ENCODE results near the gene ACAD9.
A peak's percentile ranks its signal among the peaks of the same experiment; 100 is the strongest.
"Not testable (repeated sequence)": the region's sequence is repeated elsewhere in the genome, so short reads cannot be mapped to it uniquely, and the experiment has no call there.

Gene ACAD9

DNA sequence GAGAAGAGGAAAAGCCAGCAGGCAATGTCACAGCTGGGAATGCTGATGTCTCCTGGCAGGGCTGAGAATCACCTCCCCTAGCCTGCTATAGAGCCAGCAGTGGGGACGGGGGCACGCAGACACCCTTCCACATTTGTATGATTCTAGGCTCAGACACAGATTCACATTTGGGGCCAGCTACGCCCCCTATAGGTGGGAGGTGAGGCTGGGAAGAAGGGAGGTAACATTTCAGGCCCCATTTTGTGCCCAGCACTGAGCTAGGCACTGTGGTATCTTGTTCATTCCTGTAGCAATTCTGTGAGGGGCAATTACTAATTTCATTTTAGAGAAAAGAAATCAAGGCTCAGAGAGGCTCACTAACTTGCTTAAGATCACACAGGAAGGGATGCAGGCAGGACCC is 15.9 kb upstream of the ACAD9 start:
- no peak for DNase-seq

DNA sequence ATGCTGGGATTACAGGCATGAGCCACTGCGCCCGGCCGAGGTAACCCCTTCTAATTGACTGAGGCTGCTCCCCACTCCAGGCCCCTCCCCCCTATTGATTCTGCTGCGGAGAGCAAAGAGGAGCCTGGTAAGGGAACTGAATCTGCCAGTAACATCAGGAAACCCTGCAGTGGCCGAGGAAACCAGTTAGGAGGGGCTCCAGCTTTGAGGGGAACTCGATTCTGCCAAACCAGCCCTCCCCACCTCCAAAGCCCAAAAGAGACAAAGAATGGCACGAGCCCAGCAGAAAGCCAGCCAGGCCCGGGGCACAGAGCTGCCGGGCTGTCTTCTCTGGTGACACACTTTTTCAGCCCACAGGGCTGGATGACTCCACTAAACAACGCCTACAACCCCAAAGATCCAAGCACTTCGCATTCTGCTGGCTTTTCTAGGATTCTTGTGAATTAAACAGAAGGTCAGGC is 15.0 kb upstream of the ACAD9 start:
- DNase-seq: no peak

DNA sequence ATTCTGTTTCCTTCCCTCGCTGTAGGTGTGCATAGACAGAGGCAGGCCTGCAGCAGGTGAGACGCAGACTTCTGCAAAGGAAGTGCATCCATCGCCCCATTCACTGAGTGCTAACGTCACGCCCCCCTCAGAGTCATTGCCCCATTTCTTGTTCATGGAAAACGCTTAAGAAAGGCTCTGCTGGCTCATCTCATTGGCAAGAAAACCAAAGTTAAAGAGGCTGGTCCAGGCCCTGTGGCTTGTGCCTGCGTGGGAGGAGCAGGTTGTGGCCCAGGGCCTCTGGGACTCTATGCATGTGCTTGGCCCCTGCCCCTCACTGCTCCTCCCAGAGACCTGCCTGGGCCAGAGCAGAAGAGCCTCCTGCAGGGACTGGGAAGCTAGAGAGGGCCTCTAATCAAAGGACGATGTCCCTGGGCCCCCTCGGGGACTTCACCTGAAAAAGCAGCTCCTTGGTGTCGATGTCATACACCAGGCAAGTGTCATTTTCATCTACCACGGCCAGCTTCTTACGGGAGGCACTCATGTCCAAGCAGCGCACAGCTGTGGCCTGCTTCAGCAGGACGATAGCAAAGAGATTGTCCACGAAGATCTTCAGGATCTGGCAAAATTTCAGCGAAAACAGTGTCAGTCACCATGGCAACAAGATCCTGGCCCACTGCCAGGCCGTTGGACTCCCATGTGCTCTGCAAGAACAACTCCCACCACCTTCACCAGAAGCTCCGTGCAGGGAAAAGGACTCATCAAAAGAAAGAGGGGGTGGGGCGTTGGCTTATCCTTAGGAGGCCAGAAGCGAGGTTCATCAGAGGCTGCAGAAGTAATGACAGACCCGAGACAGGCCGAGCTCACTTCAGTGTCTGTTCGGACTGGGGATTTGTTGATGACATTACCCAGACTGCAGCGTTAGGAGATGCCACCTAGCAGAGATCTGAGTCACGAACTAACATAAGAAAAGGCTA is 14.3 kb upstream of the ACAD9 start:
- DNase-seq: not testable (repeated sequence)

DNA sequence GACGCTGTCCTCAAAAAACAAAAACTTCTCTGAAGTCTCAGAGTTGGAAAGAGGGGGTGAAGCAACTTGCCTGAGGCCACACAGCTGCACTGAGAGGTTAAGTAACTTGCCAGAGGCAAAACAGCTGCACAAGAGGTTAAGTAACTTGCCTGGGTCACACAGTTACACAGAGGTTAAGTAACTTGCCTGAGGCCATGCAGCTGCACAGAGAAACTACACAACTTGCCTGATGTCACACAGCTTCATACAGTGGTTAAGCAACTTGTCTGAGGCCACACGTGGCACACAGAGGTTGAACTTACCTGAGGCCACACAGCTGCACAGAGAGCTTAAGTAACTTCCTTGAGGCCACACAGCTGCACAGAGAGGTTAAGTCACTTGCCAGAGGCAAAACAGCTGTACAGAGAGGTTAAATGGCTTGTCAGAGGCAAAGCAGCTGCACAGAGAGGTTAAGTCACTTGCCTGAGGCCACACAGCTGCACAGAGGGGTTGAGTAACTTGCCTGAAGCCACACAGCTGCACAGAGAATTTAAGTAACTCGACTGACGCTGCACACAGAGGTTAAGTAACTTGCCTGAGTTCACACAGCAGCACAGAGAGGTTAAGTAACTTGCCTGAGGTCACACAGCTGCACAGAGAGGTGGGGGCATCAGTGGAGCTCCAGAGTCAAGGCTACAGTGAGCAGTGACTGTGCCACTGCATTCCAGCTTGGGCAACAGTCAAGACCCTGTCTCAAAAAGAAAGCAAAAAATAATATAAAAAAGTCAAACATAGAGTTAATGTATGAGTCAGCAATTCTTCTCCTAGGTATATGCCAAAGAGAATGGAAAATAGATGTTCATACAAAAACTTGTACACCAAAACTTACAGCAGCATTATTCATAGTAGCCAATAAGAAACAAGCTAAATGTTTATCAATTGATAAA is 12.0 kb upstream of the ACAD9 start:
- DNase-seq: no peak

DNA sequence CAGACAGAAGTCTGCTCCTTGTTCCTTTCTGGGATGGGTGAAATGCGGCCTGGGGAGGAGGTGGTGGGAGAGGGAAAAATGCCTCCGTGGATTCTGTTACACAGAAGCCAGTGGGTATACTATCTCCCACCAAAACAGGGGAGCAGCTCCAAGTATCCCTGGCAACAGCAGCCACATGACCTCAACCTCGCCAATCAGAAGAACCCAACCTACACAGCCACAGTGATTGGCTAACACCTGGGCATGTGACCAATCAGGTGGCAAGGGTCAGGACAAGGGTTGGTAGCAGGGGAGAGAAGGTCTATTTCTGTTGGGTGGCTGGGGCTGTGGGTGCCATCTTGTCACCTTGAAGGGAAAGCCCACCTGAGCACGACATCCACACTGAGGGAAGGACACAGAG is 9.1 kb upstream of the ACAD9 start:
- DNase-seq: no peak

DNA sequence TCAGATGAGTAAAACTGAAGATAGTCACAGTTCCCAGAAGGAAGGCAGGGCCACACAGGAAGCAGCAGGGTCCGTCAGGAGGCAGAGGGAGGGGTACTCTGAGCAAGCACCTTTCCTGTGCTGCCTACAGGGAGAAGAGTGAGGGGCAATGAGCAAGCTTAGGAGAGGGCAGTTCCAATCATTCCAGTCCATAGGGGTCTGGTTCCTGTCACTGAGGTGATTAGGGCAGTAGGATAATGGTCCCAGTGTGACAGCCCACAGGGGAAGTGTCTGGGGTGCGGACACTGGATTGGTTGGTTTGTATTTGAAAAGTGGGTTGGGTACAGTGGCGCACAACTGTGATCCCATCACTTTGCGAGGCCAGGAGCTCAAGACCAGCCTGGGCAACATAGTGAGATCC is 7.1 kb upstream of the ACAD9 start:
- DNase-seq: no peak

DNA sequence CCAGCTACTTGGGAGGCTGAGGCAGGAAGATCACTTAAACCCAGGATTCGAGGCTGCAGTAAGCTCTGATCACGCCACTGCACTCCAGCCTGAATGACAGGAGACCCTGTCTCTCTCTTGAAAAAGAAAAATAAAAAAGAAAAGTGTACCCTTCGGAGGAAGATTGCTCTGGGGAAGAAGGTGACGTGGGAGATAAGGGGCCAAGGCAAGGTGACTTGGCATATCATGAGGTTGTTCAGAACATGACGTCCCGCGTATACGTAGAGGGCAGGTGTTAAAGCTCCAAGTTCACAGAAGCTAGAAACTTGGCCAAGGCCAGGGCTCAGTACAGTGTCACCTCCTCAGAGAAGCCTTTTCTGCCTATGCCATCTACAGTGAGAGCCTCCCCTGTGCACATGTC is 6.7 kb upstream of the ACAD9 start:
- DNase-seq: no peak

DNA sequence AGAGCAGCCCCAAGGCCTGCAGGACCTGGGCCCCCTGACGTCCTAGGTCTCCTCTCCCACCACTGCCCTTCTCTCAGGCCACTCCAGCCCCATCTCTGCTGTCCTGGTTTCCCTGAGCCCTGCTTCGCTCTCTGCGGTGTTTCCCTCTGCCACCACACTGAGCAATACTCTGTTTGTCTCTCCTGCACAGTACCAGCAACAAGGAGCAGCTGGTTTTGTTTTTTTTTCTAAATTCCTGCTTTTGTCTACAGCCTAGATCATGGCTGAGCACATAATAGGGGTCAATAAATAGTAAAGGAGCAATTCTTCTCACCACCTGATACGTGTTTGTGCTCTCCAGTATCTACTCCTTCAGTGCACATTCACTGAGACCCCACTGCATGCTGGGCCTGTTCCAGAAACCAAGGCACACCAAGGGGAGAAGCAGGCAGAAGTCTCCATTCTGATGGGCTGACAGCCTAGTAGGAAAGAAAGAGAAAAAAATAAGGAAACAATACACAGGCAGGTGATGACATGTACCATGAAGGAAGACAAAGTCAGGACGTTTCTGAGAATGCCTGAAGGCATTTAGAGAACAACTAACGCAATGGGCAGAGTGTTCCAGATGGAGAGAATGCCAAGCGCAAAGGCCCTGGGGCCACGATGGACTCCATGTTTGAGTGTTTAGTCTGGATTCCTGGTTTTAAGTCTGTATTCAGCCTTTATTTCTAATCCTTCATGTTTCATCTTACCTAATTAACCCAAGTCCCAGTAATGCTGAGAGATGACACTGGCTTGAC is 6.0 kb upstream of the ACAD9 start:
- DNase-seq: no peak

DNA sequence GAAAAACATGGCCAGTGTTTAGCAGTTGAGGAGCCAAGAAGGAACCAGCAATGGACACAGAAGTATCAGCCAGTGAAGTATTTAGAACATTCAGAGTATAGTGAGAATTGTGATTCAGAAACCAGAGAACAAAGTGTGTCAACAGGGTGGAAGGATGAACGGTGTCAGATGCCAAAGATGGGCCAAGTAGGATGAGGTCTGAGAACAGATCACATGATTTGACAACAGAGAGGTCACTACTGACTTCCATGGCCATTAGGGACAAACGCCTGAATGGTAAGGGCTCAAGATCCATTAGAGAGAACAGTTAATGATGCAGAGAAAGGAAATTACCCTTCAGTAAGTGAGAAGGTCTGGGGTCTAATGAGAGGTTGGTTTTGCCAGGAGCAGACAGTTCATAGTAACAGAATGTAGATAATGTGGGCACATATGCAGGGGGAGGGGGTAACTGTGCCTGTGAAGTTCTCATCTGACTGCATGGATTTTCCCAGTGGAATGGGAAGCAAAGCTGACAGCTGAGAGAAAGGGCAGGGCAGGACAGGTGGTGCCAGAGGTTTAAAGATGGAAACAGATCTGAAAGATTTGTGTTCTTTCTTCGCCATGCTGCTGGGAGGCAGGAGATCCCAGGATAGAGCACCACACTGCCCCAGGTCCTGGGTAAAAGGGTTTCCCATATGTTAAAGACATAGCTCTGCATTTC is 4.8 kb upstream of the ACAD9 start:
- DNase-seq: no peak

DNA sequence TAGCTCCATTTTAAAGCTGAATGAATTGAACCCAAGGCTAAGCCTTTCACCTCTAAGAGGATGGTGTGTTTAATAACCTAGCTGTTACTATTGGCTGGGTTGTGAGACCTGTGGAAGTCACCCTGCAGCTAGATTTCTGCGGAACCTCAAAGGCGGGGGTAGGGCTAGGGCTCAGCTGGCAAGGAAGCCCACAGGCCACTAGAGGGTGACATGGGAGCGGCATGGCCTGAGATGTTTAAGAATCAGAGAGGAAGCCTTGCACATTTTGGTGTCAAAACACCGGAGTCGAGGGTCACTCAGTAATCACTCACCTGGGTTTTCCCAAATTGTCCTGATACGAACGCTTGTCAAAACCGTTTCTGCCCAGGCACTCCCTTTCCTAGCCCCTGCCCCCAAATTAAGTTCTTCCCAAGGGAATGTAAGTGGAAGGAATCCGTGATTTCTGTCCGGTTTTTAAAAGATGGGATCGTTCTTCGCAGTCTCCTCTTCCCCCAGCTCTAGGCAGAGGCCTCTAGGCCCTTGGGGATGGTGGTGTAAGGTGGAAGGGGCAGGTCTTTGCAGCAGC is 3.8 kb upstream of the ACAD9 start:
- peak; percentile 54 for DNase-seq

DNA sequence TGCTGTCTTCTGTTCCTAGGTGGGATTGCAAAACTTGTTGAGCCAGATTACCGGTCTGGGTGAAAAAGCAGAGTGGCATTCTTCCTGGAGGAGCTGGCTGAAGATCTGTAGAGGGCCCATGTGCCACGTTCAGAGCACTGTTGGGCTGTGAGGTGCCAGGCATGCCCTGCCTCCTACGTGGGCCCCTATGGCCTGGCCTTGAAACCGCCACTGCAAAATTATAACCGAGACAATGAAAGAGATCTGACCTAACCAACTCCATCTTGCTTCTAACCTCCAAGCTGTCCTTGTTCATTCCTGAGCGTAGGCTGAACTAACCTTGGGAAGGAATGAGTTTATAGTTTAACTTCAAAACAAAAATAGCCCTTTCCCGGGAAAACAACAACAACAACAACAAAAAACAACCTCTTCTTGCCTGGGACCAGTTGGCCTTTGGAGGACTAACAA is 1.4 kb upstream of the ACAD9 start:
- no peak for DNase-seq

DNA sequence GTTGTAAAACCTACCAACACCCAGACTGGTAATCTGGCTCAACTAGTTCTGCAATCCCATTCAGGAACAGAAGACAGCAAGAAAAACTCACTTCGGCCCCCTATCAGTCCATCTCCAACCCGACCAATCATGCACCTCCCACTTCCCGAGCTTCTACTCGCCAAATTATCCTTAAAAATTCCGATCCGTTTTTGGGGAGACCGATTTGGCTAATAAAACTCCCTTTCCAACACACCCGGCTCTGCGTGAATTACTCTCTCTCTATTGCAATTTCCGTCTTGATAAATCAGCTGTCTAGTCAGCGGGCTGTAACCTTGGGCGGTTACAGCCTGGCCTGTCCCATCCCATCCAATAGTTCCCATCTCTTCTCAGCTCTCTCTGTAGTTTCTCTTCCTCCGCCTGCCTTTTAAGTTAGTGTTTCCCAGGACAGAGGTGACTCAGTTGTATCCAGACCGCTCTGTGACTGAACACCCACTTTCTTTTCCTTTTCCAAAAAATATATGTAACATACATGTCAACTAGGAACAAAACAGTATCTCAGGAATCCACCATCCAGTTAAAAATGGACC is 780 bp upstream of the ACAD9 start:
- peak; percentile 10 for DNase-seq

DNA sequence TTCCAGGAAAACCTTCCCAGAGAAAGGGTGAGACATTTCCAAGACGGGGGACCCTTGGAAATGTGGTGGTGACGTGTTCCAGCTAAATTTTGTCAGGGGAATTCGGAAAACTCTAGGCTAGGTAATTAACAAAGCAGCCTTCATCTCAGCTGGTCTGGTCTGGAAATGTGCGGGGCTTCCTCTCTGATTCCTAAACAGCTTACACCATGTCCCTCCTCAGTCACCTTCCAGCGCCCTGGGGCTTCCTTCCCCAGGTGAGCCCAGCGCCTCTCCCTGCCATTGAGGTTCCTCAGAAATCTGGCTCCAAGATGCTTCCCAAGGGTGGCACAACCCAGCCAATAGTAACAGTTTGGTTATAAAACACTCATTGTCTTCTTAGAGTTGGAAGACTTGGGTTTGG is 571 bp downstream of the ACAD9 start:
- no peak for DNase-seq

DNA sequence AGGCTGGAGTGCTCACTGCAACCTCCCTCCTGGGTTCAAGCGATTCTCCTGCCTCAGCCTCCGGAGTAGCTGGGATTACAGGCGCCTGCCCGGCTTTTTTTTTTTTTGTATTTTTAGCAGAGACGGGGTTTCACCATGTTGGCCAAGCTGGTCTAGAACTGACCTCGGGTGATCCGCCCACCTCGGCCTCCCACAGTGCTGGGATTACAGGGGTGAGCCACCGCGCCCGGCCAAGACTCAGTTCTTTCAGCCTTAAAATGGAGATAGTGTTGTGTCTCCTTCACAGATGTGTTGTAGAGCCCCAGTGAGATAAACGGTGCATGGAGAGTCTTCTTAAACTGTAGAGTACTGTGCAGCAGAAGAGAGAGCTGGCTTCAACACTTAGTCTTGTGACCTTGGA is 1.0 kb downstream of the ACAD9 start:
- not testable (repeated sequence) for DNase-seq

DNA sequence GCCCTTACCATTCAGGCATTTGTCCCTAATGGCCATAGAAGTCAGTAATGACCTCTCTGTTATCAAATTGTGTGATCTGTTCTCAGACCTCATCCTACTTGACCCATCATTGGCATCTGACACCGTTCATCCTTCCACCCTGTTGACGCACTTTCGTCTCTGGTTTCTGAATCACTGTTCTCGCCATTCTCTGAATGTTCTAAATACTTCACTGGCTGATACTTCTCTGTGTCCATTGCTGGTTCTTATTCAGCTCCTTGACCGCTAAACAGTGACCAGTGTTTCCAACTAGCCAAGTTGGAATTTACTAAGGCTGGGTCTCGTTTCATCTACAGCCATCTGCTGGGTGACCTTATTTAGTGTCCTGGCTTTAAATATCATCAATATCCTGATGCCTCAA is 2.2 kb downstream of the ACAD9 start:
- no peak for DNase-seq

DNA sequence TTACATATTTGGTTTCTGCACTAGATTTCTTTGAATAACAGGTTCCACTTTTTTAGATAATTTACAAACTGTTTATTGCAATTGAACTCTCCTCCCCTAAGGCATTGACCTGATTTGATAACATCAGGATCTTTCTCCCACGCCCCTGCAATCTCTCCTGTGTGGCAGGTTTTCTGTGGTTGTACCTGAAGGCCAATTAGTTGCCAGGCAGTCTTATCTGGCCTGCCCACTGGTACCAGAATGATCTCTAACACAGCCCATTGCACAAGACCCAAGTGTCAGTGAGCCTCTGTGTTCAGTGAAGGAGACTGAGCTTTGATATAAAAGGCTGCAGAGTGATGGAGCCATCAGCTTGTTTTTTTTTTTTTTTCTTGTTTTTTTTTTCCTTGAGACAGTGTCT is 3.3 kb downstream of the ACAD9 start:
- no peak for DNase-seq

DNA sequence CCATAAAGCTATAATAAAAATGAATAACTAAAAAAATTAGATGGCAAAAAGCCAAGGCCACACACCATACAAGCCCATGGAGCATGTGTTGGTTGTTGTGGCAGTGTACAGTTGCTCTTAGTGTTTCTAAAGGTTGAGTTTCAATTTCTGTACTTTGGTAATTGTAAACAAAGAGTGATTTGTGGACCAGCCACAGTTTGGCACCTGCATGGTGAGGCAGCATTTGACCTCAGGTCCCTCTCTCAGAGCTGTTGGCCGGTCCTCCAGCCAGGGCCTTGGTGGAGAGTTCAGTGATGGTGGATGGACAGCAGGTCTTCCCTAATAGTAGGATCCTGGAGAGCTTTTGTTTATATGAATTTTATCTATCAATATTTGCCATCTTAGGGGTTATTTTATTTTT is 5.6 kb downstream of the ACAD9 start:
- no peak for DNase-seq

DNA sequence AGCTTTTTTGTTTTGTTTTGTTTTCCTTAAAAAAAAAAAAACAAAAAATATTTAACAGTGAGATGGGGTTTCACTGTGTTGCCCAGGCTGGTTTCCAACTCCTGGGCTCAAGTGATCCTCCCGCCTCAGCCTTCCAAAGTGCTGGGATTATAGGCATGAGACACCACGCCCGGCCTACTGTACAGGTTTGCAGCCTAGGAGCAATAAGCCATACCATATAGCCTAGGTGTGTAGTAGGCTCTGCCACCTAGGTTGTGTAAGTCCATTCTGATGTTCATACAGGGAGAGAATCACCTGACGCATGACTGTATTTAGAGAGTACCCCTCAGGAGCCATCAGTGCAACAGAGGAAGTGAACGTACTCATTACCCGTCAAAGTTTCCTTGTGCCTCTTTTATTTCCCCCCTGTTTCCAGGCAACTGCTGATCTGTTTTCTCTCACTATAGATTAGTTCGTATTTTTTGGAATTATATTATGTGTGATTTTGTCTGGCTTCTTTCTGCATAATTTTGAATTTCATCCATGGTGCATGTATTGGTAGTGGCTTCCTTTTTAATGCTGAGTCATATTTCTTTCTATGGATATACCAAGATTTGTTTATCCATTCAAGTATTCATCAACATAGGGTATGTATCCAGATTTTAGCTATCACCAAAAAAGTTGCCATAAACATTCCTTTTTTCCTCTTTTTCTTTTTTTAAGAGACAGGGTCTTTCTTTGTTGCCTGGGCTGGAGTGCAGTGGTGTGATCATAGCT is 9.9 kb downstream of the ACAD9 start:
- no peak for DNase-seq

DNA sequence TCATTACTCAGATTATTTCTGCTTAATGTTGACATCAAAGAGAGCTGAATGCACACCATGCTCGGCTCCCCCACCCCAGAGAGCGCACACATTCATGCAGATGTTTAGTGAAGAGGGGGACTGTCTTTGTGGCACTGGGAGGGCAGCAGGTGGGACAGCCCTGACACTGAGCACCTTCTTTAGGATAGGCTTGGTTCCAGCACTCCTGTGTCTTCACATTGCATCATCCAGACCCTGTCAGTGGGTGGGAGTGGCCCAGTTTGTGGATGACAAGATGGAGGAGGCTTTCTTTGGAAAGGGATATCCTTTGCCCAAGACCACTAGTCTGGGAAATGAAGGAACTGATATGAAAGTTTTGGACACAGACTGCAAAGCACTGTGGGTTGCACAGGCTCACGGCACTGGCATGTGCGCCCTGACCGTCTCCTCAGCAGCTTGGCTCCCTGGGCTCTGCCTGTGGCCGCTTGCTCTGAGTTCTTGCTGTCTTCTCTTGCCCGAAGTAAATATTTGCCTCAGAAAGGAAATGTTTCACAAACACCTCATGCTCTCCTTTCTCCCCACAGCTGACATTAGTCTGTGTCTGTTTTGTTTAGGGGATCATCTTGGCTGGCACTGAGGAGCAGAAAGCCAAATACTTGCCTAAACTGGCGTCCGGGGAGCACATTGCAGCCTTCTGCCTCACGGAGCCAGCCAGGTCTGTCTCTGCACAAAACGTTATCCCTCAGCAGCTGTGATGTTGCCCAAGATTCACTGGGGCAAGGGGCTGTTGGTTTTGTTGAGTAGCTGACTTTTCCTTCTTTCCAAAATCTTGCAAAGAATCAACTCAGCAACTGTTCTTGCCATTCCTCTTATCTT is 16.6 kb downstream of the ACAD9 start:
- DNase-seq: no peak

DNA sequence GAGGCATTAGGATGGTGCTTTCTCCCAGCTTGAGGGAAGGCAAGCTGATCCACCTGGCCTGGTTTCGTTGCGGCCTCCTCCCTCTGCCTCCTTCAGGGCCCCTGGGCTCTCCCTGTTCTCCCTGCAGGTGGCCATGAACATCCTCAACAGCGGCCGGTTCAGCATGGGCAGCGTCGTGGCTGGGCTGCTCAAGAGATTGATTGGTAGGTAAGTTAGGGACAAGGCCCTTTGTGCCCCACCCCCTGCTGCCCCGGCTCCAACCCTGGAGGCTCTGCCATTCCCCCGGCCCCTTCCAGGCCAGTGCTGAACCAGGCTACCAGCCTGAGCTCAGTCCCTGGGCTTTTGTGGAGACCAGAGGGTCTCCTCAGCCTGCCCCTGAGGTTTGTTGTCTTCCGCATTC is 23.0 kb downstream of the ACAD9 start:
- no peak for DNase-seq

Measured in stimulated activated CD4-positive, alpha-beta T cell treated with anti-CD3 and anti-CD28 coated beads, Interleukin-12 subunit alpha, Interleukin-12 subunit beta, amount 100 ng/mL, for 4 hours (primary cell).